Measurements from ENCODE around the gene TMTC1. TPM values are rescaled to one million over a fixed set of nuclear protein-coding genes. Genes with fewer than 3 reads are reported as not detected.

TMTC1 gene
- total RNA-seq, 4 donors from 2014 or later: 16.6 to 47.8 (median 25.6) TPM

DNA sequence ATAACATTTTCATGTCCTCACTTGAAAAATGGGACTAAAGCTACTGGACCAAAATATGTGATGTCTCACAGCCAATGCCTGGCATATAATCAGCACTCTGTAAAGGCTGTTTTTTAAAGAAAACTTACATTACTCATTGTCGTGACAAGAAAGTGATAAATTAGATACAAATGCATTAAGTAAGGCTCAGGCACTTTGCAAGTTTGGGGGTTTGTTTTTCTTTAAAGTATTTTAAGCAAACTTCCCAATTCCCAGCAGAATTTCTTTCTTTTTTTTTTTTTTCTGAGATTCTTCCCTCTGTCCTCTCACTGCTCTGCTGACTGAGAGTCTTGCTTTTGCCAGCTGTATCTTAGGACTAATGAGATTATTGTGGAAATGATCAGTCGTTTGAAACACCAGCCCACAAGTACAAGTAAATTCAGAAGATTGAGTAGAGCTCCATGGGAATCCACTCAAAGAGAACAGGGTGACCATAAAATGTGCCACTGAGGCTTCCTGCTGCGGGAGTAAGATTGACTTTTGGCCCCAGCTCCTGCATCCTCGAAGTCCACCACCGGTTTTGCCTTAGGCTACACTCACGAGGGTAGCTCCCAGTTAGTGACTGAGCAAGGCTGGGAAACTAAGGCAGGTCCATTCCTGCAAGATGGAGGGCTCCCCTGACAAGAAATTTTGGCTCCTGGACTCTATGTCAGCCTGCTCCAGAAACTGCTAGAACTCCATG is 82.8 kb downstream of the TMTC1 start:
- intact Hi-C loops (cut with DNase I): no loop called here
- H3K9me3 ChIP-seq: no peaks in the 10 kb centered on the region
- no peaks in the 10 kb centered on the region for H3K4me1 ChIP-seq
- DNase-seq: no peak
- no peak overlapping the region for H3K27ac ChIP-seq
- H3K27me3 ChIP-seq: no peaks in the 10 kb centered on the region
- no peak overlapping the region for H3K4me3 ChIP-seq (replicated peaks in 1 of 3)
- TF ChIP-seq, protein P1, sequence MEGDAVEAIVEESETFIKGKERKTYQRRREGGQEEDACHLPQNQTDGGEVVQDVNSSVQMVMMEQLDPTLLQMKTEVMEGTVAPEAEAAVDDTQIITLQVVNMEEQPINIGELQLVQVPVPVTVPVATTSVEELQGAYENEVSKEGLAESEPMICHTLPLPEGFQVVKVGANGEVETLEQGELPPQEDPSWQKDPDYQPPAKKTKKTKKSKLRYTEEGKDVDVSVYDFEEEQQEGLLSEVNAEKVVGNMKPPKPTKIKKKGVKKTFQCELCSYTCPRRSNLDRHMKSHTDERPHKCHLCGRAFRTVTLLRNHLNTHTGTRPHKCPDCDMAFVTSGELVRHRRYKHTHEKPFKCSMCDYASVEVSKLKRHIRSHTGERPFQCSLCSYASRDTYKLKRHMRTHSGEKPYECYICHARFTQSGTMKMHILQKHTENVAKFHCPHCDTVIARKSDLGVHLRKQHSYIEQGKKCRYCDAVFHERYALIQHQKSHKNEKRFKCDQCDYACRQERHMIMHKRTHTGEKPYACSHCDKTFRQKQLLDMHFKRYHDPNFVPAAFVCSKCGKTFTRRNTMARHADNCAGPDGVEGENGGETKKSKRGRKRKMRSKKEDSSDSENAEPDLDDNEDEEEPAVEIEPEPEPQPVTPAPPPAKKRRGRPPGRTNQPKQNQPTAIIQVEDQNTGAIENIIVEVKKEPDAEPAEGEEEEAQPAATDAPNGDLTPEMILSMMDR (IDR thresholded peaks at IDR 0.05): no peak
- no peak for TF ChIP-seq POLR2A (IDR thresholded peaks at IDR 0.05)
- no peaks in the 10 kb centered on the region for H3K36me3 ChIP-seq
- WGBS, 2 donors: 65 to 70% methylated on average over 6 of the region's 6 CpGs

GRCh38 chr12:29698756-29699155 is 85.0 kb downstream of the TMTC1 start:
- no peak overlapping the region for H3K4me3 ChIP-seq (replicated peaks in 1 of 3)
- no peaks in the 10 kb centered on the region for H3K36me3 ChIP-seq
- no peak for DNase-seq
- intact Hi-C loops (cut with DNase I): no loop called here
- no peaks in the 10 kb centered on the region for H3K4me1 ChIP-seq
- H3K27ac ChIP-seq: no peak overlapping the region
- 15 to 26% methylated on average over 1 of the region's 1 CpG for WGBS, 2 donors
- no peaks in the 10 kb centered on the region for H3K27me3 ChIP-seq
- TF ChIP-seq, protein P1 (IDR thresholded peaks at IDR 0.05): no peak
- TF ChIP-seq POLR2A (IDR thresholded peaks at IDR 0.05): no peak
- H3K9me3 ChIP-seq: no peaks in the 10 kb centered on the region

GRCh38 chr12:29695800-29696199 is 87.9 kb downstream of the TMTC1 start:
- no peaks in the 10 kb centered on the region for H3K27me3 ChIP-seq
- H3K4me1 ChIP-seq: no peaks in the 10 kb centered on the region
- intact Hi-C loops (cut with DNase I): no loop called here
- no peak for DNase-seq
- no peak overlapping the region for H3K27ac ChIP-seq
- TF ChIP-seq POLR2A (IDR thresholded peaks at IDR 0.05): no peak
- TF ChIP-seq, protein P1 (IDR thresholded peaks at IDR 0.05): no peak
- no peaks in the 10 kb centered on the region for H3K9me3 ChIP-seq
- WGBS, 2 donors: 74 to 83% methylated on average over 3 of the region's 3 CpGs
- no peak overlapping the region for H3K4me3 ChIP-seq (replicated peaks in 1 of 3)
- H3K36me3 ChIP-seq: no peaks in the 10 kb centered on the region

DNA sequence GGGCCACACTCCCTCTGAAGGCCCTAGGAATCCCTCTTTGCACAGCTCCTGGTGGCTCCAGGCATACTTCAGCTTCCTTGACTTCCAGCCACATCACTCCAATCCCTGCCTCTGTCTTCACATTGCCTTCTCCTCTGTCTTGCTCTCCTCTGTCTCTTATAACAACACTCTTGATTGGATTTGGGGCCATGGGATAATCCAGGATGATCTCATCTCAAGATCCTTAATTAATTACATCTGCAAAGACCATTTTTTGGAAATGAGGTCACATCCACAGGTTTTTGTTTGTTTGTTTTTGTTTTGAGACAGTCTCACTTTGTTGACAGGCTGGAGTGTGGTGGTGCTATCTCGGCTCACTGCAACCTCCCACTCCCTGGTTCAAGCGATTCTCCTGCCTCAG is 88.7 kb downstream of the TMTC1 start:
- TF ChIP-seq, protein P1 (IDR thresholded peaks at IDR 0.05): no peak
- TF ChIP-seq POLR2A (IDR thresholded peaks at IDR 0.05): no peak
- Histone ChIP-seq H3K4me3 (replicated peaks in 1 of 3) (no peak overlapping the region), H3K4me1 (no peaks in the 10 kb centered on the region), H3K36me3 (no peaks in the 10 kb centered on the region), H3K9me3 (no peaks in the 10 kb centered on the region), H3K27ac (no peak overlapping the region), H3K27me3 (no peaks in the 10 kb centered on the region)
- intact Hi-C loops (cut with DNase I): no loop called here
- 91 to 94% methylated on average over 2 of the region's 2 CpGs for WGBS, 2 donors
- DNase-seq: no peak

DNA sequence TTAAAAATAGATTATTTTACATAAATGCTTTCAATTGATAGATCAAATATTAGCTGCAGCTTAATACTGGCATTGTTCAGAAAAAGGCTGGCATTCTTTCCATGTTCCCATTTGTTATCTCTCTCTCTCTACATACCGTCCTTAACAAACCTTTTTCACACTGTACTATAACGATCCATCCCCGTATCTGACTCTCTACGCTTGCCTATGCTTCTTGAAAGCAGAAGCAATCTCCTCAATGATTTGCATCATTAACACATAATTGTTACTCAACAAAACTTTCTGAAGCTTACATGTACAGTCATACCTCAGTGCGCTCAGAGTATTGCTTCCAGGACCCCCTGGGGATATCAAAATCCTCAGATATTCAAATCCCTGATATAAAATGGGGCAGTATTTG is 89.7 kb downstream of the TMTC1 start:
- DNase-seq: no peak
- Histone ChIP-seq H3K9me3 (no peaks in the 10 kb centered on the region), H3K4me3 (replicated peaks in 1 of 3) (no peak overlapping the region), H3K27me3 (no peaks in the 10 kb centered on the region), H3K27ac (no peak overlapping the region), H3K4me1 (no peaks in the 10 kb centered on the region), H3K36me3 (no peaks in the 10 kb centered on the region)
- 95 to 96% methylated on average over 5 of the region's 5 CpGs for WGBS, 2 donors
- TF ChIP-seq POLR2A (IDR thresholded peaks at IDR 0.05): no peak
- TF ChIP-seq, protein P1 (IDR thresholded peaks at IDR 0.05): no peak
- intact Hi-C loops (cut with DNase I): no loop called here
